HG02678 (cell line): ENCODE results near the gene ENPP1.

Source experiments
- ATAC-seq: cut with Tn5 transposase; IDR thresholded peaks from one replicate; pipeline ENCODE4 v1.9.1; 2021; ENCODE audit warnings: mild to moderate bottlenecking, moderate library complexity; ENCODE audit not compliant: unreplicated experiment

The ENPP1 gene

DNA sequence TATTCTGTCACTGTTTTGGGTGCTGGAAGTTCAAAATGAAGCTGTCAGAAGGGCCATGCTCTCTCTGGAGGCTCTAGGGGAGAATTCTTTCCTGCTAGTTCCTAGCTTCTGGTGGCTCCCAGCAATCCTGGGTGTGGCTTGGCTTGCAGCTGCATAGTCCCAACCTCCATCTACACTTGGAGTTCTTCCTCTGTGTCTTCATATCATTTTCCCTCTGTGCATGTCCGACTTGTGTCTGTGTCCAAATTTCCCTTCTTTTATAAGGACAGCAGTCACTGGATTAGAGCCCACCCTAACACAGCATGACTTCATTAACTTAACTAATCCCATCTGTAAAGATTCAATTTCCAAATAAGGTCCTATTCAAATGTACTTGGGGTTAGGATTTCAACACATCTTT lies 23.3 kb upstream of the ENPP1 start:
- ATAC-seq: no peak

DNA sequence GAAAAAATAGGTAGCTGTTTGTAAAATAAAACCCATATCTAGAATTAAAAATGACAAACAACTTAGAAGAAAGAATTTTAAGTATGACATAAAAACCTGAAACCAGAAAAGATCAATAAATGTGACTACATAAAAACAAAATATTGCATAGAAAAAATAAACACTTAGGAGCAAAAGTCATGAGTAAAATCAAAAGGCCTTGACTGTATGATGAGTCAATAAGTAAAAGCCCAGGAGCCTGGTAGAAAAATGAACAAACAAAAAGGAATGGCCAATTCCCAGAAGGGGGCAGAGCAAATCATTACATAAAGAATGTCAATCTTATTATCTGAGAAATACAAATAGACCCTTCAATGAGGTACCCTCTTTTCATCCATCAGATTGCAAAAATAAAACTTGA lies 20.7 kb upstream of the ENPP1 start:
- no peak for ATAC-seq

- ATAC-seq: no peak
Observed at GRCh38 chr6:131787766-131788712, 19.8 kb upstream of the ENPP1 start.

DNA sequence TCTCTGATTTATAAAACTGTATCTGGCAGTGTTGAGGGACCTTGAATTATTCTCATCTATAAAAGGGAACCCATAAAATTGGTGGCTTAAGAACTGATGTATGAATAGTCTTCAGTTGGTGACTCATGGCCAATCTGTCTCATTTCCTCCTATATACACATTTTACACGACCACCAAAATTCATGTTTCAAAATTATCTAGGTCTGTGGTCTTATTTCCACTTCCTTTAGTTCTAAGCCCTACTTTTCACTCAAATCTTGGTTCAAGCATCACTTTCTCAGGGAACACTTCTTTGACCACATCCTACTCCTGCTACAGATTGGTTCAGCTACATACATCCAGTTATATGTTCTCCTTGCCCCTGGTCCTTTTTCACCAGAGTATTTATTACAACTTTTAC lies 18.6 kb upstream of the ENPP1 start:
- ATAC-seq: no peak

DNA sequence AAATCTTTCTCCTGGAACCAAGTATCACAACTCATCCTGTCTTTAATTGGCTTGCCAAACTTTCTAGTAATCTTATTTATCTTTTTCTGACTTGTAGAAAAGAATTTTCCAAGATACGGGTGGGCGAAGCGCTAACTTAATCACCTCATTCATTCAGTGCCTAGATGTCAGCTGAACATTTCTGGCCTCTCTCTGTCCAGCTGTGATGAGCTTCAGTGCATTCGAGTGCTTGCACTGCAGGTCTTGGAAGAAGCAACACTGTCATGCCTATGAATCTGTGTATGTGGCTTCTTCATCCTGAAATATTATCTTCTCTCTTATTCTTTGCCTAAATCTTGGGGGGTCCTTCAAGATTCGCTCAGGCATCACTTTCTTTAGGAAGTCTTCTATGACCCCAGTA lies 16.3 kb upstream of the ENPP1 start:
- no peak for ATAC-seq

- no peak for ATAC-seq
Observed at GRCh38 chr6:131792091-131792496, 15.7 kb upstream of the ENPP1 start.

- ATAC-seq: no peak
Observed at GRCh38 chr6:131795366-131795765, 12.5 kb upstream of the ENPP1 start.

GRCh38 chr6:131802347-131802746 lies 5.5 kb upstream of the ENPP1 start:
- no peak for ATAC-seq

DNA sequence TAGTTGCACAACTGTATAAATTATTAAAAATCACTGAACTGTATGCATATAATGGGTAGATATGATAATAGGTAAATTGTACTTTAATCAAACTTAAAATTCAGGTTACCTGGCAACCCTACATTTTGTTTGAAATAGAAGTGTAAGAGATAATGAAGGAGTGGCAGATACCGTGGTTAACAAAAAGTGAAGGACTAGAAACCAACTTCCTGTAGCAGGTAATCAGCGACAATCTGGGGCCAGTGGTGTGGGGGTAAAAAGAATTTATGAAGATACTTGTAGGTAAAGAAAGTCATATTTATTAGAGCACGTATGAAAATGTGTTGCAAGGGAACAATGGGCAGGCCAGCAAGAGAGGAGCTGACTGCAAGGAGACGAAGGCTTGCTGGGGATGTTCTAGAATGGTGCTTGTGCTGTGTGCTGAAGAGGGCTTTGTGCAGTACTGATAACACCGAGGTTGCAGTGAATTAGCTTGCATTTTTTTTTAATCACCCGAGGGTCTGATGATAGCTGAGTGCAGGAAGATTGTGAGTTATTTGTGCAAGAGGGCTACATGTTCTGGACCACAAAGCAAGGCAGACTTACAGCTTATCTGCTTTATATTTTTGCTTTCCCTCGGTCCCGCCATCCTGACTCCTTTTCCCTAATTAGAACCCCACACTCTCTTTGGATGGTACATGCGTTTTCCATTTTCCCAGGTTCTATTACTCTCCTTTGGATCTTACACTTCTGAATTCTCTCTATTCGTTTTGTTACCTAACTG lies 4.6 kb upstream of the ENPP1 start:
- ATAC-seq: no peak

- ATAC-seq: no peak
Observed at GRCh38 chr6:131804131-131804530, 3.7 kb upstream of the ENPP1 start.

- no peak for ATAC-seq
Observed at GRCh38 chr6:131807321-131807643, 538 bp upstream of the ENPP1 start.

- no peak for ATAC-seq
Observed at GRCh38 chr6:131808460-131809269, 845 bp downstream of the ENPP1 start.

- no peak for ATAC-seq
Observed at GRCh38 chr6:131811500-131811899, 3.7 kb downstream of the ENPP1 start.

GRCh38 chr6:131813991-131814390 lies 6.2 kb downstream of the ENPP1 start:
- no peak for ATAC-seq

DNA sequence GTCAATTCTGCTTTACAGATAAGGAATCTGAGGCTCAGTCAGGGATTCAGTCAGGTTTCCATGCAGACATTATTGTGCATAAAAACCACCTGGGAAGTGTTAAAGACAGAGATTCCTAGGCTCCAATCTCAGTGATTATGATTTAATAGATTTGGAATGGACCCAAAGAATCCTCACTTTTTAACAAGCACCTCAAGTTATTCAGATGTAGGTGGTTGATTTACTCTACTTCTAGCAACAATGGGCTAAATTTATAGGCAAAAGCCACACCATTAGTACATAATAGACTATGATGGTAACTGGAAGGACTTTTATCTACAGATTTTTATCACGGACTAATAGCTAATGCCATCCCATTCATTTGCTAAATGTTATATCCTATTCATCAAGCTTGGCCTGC lies 9.0 kb downstream of the ENPP1 start:
- ATAC-seq: no peak

DNA sequence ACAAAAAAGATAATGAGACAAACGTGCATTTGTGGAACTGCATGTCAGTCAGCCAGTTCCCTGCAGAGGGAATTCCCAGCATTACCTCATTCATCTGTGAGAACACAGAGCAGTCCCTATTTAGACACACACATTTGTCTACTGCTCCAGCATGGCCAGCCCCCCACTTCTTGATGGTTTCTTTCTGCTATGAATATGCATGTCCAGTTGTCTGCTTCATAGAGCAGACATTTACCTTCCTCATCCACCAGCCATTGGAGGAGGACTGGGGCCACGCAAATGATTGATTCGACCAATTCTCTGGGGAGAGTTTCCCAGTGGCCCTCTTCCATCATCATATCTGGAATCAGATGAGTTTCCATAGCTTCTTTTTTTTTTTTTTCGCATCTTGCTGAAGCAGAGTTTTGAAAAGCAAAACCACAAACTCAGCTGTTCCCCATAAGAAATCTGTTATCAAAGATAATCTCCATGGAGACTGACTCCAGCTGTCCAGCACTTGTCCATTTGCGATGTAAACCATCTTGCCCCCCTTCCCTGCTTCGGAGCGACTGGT lies 11.8 kb downstream of the ENPP1 start:
- ATAC-seq: no peak

DNA sequence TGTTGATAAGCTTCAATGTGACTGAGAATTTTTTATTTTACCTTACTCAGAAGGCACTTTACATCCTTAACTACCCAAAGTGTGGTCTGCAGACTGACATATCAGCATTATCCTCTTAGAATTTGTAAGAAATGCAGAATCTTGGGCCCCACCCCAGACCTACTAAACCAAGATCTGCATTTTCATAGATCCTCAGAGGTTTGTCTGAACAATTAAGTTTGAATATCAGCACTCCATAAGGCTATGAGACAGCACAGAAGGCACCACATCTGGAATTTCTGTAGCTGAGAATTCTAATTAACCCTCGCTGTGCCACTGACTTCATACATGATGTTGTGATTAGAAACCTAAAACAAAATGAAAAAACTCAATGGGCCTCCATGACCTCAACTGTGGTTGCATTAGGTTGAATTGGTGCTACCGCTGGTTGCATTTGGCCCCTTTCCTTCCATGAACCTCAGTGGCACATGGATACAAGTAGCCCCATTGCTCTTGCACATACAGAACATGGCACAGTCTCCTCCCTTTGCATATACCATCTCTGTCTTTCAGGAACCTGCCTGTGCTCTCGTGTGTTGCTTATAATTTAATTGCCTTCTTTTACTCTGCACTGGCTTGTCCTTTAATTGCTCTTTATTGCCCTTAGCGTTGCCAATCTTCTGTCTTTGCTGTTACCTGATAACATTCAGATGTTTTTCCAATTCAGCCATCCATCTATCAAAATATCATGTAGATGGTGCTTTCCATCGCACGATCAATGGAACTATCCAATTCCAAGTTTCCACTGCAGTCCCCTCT lies 13.4 kb downstream of the ENPP1 start:
- ATAC-seq: no peak

GRCh38 chr6:131822119-131822518 lies 14.3 kb downstream of the ENPP1 start:
- no peak for ATAC-seq

- no peak for ATAC-seq
Observed at GRCh38 chr6:131823276-131823902, 15.6 kb downstream of the ENPP1 start.

DNA sequence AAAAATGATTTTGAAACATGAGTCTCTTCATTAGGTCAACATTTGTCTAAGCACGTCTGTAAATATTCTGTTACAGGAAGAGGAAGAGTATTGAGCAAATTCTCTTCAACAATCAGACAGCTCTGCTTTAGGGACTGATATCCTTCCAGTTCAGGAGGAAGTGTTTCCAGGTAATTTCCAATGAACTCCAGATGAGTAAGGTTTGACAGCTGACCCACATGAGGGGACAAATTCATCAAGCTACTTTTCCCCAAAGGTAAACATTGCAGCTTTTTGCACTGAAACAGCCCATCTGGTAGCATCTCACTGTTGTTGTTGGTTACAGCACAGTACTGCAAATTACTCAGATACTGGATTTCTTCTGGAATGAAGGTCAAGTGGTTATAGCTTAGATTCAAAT lies 18.1 kb downstream of the ENPP1 start:
- no peak for ATAC-seq
